ENCODE data around the gene ABLIM3.
"Not testable (repeated sequence)": the region's sequence is repeated elsewhere in the genome, so short reads cannot be mapped to it uniquely, and the experiment has no call there.

ABLIM3 gene

DNA sequence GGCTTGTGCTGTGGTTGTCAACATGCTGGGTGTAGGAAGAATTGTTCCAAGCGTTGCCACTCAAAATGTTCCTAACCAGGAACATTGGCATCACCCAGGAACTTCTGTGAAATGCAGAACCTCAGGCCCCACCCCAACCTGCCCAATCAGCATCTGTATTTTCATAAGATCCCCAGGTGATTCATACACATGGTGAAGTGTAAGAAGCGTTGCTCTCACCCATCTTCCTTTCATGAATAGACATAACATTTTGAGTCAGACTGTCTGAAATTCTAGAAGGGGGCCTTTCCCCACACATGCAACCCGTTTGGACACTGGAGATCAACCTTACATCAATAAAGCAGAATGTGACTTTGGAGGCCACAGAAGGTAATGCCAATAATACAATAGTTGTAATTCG lies 121.0 kb downstream of the ABLIM3 start:
- DNase-seq, result no peak

DNA sequence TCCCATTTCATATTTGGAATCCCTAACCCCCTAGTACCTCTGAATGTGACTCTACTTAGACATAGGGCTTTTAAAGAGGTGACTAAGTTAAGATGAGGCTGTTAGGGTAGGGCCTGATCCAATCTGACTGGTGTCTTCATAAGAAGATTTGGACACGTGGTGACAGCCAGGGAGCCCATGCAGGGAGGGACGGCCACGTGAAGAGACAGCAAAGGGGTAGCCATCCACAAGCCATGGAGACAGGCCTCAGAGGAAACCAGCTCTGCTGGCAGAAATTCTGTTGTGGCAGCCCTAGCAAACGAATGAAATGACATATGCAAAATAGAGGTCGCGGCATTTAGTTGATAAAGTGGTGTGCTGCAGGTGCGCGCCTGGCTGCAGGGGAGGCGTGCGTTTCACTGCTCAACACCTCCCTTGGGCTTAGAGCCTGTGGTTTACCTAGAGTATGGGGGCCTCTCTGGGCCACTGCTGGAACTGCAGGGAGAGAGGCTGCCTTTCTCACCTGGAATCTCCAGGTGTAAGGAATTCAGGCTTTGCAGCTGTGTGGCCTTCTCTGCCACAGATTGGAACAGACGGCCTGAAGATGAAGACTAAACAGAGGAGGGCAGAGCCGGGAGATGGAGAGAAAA lies 123.3 kb downstream of the ABLIM3 start:
- DNase-seq, result peak in 1 of 2 experiments; percentile 8

DNA sequence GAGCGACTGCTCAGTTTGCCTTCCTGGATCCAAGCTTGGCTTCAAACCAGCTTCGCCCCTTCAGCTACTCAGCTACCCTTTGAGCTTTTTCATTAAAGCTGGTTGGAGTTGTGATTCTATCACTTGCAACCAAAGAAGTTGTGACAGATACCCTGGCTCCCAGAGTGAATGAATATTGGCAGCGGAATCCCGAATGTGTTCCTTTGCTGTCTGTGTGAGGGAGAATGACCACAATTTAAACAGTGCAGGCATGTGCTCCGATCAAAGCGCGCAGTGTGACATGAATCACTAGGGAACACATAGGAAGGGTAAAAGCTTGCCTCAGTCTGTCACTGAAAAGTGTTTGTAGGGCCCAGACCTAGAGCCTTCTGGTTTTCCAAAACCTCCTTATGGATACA lies 123.8 kb downstream of the ABLIM3 start:
- no peak for DNase-seq

DNA sequence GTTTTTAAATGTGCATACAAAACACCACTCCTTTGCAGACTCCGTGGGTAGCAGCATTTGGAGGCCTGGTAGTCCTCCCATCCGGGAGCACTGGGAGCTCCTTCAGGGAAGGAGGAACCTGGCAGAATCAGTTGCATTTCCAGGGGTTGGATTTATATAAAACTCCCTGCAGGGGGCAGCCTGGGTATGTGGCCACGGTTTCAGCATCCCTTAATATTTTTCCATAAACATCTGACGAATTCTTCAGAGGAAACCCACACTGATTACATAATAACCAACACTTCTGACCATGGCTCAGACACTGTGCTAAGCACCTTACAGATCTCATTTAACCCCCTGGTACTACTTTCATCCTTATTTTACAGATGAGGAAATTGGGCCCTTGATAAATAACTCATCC lies 124.3 kb downstream of the ABLIM3 start:
- DNase-seq, result peak in 1 of 2 experiments; percentile 35

DNA sequence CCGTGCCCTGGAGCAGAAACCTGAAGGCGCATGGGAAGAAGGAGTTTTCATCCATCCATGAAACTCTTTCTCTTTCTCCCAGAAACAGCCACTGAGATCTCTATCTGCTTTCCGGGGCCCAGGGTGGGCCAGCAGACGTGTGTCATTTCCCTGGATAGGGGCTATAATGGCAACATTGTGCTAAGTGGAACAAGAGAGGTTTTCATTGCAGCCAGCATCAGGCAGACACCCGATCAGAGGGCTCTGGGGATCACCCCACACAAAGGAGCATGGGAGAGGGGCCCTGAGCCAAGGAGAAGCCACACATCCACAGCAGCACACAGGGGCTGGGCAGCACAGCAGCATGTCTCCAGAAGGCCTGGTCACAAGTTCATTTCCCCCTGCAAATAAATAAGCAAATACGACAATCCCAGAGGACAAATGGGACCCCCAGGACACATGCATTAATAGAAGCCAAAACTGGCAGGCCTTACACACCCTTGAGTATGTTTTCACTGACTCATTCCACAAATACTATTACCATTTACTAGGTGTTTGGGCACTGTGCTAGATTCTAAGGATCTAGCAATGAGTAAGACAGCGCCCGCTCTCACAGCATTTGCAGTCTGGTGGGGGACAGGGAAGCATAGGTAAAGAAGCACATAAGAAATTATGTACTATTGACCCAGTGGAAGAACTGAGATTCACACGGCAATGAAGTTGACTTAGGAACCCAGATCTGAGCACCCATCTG lies 126.1 kb downstream of the ABLIM3 start:
- no peak for DNase-seq

DNA sequence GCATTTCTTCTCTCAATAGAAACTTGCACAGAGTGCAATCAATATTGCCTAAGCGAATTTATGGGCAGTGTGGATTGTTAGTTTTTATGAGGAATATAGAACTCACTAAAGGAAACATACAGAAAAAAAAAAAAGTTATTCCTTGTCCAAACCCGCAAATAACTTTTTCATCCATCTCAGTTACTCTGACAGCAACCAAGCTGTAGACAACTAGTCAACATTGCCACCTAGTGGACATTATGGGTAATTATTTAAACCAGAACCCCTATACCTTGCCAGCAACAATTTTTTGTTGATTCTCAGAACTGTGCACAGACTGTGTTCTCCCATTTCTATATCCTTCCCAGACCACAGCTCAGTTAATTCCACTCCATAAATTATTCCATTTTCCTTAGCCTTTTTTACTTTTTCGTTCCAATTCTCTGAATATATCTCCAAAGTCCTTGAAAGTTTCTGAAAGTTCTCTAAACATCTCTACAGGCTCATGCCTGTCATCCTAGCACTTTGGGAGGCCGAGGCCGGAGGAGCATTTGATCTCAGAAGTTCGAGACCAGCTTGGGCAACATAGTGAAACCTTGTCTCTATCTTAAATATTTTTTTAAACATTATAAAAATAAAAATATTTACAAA lies 127.8 kb downstream of the ABLIM3 start:
- peak; percentile 35 to 83 for DNase-seq

DNA sequence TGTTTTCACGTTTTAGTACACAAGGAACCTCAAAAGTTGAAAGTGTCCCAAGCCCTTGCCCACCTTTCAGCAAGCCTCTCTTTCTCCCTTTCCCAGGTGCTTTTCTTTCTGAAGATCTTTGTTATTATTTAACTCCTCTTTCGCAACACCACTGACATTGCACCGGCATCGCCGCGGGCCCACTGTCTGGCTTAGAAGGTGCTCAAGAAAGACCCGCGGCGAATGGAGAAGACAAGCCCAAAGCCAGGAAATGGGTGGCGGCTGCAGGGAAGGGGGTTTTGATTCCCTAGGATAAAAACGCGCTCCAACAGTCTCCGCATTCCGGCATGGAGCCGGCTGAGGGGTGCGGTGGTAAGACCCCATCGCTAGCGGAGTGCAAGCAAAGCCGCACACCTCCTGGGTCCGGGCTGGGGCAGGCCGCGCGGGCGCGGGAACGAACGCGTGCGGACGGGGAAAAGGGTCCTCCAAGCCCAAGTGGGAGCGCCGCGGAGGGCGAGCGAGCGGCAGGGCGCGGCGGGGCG lies 130.0 kb downstream of the ABLIM3 start:
- no peak for DNase-seq

DNA sequence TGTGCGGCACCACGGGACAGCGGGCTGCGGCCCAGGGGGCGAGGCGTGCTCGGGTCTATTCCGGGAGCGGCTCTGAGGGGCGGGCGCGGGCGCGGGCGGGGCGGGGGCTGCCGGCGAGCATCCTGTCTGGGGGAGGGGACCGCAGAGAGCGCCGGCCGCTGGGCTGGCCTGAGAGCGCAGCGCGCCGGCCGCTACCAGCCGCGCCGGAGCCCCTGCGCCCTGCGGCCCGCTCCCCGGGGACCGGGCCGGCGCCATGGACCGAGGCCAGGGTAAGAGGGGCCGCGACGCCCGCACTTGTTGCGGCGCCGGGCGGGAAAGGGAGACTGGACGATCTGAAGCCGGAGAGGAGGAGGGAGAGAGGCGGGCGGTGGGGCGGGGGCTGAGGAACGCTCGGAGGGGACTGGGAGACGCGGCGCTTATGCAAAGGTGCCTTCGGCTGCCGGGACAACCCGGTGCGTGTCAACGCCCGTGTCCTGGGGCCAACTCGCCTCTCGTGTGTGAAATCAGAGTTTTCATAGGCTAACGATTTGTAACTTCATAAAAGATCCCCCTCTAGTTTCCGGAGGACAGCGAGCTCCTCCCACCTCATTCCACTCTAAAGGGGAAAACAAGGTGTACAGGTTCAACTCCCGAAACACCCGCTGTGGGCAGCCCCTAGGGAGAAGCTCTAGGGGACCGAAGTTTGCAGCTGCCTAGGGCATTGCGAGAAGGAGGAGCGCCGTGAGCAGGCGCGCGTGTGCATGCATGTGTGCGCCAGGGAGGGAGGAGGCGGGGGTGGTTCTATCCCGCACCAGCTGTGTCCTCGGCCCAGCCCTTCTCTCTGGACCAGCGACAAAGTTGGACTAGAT lies 130.6 kb downstream of the ABLIM3 start, which contains the start of gene AFAP1L1:
AFAP1L1 (plus strand) TSS at position 144 of the 848 bp plus-strand sequence; CDS start at position 254, 110 bp downstream.
- peak in 1 of 2 experiments; percentile 67 for DNase-seq

DNA sequence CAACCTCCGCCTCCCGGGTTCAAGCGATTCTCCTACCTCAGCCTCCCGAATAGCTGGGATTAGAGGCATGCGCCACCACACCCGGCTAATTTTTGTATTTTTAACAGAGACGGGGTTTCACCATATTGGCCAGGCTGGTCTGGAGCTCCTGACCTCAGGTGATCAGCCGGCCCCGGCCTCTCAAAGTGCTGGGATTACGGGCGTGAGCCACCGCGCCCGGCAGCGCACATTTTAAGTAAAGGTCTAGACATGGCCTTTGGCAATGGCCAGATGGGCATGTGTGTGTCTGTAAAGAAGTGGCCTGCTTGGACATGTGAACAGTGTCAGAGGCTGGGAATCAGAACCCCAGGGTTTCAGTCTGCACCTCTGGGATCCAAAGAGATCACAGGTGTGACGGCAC lies 131.5 kb downstream of the ABLIM3 start:
- DNase-seq, result not testable (repeated sequence)

DNA sequence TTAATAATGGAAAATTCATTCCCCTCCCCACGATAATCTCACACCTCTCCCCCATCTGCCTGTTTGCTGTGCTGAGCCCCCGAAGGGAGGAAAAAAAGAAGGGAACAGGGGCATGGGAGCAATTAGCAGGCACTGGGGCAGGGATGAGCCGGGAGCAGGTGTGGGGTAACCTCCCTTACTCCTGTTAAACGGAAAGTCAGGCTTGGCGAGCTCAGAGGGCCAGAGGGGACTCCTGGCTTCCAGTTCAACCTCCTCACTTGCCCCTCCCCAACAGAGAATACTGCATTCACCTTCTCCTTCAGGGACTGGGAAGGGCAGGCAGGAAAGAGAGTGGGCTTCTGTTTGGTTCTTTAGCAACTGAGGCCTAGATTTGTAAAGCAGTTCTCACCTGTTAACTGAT lies 131.9 kb downstream of the ABLIM3 start:
- no peak for DNase-seq

DNA sequence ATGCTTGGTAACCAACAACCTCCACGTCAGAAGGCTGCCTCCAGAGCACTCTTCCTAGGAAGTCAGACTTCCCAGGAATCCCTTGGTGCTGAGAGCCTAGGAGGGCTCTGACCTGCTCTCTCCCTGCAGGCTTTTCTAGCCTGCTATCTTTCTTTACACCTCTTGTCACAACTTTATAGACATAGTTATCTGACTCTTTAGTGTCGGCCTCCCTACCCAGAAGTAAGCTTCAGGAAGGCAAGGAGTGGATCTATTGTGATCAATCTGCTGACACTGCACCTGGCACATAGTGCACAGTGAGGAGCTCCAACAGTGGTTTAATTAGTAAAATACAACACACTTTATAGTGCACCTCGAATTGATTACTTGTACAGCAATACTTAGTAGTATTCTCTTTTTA lies 132.7 kb downstream of the ABLIM3 start:
- no peak for DNase-seq

DNA sequence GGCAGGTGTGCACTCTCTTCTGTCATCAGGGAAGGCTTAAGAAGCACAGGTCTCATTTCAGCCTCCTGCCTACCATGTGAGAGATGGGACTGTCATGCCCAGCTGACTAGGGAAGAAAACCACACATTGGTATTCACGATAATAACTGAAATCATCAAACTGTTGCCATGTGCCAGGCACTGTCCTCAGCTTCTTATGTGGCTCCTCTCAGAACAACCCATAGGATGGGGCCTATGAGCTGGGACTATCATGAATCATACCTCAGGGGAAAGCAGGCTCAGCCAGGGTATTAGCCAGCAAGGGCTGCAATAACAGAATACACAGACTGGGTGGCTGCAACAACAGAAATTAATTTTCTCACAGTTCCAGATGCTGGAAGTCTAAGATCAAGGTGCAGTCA lies 133.6 kb downstream of the ABLIM3 start:
- no peak for DNase-seq

DNA sequence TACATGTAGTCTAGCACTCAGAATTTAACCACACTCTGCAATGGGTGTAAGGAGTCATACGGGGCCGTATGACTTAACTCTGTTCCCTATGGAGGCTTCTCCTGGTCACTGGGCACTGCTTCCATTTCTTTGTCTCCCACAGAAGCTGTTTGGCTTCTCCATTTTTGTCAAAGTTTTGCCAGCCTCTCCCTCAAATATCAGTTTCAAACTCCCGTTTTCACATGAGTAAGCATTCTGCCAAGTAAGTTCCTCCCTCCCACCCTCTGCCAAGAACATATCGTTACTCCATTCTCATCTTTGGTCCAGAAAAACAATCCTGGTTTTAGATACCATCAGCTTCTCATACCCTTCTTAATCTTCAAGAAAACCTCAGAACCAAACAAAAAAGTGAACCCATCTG lies 136.5 kb downstream of the ABLIM3 start:
- DNase-seq, result no peak

DNA sequence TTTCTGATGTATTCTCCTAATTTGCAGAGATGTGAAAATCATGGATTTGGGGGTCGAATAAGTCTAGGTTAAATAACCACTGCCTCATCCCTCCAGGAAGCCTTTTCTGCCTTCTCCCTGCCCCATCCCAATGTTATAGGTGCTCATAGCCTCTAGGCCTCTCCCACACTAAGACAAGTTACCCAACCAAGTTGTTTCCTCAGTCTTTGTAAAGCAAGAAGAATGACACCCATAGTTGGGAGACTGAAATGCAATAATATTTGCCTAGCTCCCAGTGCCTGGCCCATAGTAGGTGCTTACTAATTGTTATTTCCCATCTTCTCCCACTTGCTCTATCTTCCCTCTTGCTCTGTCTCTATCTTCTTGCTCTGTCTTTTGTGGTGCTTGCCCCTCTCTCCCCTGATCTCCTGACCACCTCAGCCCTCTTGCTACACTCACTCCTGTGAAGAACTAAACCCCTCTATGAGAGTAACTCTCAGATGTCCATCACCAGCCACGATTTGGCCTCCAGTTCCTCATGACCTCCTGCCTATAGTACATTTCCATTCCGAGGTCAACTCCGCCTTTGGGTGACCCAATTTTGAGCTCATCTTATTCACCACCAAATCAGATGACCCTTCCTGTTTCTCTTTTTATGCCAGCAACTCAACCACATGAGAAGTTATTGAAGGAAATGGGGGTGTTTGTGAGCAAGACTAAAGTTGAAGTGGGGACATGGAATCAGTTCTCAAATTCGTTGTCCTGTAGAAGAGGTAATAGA lies 137.3 kb downstream of the ABLIM3 start:
- DNase-seq, result no peak

DNA sequence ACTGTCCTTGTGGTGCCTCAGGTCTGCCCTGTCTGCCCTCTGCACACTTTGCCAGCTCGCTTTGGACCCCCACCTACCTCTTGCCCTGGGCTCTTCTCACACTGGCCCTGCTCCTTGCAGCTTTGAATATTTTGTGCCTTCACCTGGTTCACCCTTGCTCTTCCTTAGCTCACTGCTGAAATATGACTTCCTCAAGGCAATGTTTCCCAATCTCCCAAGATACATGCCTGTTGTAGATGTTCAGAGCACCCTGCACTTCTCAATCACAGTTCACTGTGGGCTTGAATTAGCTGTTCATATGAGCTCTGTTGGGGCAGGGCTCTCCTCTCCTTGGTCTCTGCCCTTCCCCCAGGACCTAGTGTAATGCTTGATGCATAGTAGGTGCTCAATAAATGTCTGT lies 138.4 kb downstream of the ABLIM3 start:
- DNase-seq, result no peak

DNA sequence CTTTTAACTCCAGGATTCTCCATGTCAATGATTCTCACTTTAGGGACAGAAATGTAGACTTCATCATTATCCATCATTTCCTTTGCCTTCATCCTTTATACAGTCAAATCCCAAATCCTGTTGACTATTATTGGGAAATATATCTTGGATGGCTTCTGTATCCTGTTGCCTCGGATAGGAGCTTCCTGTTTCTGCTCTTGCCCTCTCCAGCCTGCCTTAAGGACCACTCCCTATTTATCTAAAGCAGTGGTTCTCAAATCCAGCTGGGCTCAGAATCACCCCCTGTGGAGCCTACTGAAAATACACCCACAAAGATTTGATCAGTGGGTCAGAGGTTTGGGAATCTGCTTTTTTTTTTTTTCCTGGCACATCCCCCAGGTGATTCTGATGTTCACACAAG lies 138.8 kb downstream of the ABLIM3 start:
- DNase-seq, result no peak

DNA sequence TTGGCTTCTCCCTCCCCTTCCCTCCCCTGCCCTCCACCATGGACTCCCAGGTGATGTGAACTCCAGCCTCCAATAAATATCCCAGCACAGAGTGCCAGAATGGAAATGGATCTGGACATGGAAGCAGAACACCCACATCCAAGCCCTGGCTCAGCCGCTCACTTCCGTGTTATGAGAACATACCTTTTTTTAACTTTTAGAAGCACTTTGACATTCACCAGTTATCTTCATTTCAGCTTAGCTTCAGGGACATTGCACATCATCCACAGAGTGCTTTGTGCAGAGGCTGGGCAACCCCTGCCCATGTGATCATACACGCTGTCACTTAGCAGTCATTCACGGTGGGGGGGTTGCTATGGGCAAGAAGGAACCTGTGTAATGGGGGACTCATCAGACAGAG lies 139.5 kb downstream of the ABLIM3 start:
- no peak for DNase-seq

DNA sequence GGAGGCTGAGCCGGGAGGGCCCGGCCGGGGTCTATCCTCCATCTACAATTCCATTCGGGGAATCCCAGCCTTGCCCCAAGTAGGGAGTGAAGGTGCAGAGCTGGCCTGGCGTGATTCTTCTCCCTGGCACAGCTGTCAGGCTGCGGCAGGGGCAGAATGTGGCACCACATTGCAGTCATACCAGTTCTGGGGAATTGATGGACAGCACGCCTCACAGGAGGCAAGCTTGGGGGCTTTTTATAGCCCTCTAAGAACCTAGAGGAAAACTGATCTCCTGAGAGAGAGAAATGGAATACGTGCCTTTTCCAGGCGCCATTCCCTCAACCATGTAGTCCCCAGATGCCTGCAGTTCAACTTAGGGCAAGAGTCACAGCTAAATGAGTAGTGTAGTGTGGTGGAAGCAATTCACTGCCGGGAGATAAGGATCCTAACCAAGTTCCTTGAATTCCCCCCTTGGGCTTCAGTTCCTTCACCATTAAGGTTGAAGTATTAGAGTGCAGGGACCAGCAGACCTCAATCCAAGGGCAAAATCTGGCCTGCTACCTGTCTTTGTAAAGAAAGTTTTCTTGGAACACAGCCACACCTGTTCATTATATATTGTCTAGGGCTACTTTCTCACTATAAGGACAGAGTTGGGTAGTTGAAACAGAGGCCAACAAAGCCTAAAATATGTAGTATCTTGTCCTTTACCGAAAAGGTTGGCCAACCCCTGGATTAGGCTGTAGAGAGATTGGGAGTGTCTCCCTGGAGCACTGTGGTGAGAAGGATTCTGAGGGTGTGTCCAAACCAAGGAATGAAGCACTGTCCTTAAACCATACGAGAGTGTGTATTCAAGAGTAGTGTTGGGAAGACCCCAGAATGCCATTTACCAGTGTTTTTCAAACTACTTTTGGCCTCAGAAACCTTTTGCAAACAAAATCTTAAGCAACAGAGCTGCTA lies 141.0 kb downstream of the ABLIM3 start:
- DNase-seq, result no peak

DNA sequence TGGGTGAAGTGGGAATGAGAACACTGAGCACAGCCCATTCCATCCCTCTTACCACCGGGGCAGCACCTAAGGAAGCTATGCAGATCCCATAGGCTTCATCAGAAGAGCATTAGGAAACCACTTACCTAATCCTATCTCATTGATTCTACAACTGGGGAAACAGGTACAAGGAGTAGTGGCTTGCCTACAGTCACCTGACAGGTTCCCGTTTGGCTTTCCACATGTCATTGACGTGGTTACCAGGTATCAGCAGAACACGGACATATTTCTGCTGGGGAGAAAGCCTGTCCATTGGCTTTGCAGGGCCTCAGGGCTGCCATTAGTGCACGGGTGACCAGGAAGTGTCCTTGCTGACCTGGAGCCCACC lies 141.7 kb downstream of the ABLIM3 start:
- no peak for DNase-seq

DNA sequence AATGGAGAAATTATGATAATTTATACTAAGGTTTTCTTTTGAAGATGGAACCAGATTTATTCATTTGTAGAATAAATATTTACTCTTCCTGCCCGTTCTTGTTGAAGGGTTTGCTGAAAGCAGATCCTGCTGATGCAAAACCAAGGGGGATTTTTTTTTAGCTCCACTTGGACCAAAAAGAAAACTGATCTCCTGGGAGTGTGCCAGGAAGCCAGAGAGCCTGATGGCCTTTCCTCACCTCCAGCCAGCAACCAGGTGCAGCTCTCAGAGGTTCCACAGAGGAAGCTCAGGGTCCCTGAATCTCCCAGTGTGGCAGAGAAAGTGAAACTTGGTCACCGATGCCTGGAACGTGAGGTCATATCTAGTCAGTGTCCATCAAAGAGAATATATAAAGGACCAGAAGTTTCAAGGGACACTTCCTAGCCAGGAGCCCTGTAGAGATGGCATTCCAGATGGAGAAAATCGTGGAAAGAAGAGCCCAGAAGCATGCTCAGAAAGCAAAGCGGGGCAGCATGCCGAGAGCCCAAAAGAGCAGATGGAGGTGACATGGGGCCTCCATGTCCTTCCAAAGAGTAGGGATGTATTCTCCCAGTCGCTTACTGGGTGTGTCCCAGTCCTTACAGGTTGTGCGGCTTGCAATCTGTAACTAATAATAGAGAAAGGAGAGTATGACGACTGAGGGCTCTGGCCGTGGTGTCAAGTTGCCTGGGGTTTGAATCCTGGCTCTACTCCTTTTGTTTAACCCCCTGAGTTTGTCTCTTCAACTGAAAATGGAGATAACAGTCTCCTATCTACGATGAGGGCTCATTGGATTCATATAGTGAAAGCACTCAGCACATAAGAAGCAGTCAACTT lies 142.6 kb downstream of the ABLIM3 start:
- no peak for DNase-seq
